ENCODE data around the gene LILRA6.
"Not testable (repeated sequence)": the region's sequence is repeated elsewhere in the genome, so short reads cannot be mapped to it uniquely, and the experiment has no call there.

DNA sequence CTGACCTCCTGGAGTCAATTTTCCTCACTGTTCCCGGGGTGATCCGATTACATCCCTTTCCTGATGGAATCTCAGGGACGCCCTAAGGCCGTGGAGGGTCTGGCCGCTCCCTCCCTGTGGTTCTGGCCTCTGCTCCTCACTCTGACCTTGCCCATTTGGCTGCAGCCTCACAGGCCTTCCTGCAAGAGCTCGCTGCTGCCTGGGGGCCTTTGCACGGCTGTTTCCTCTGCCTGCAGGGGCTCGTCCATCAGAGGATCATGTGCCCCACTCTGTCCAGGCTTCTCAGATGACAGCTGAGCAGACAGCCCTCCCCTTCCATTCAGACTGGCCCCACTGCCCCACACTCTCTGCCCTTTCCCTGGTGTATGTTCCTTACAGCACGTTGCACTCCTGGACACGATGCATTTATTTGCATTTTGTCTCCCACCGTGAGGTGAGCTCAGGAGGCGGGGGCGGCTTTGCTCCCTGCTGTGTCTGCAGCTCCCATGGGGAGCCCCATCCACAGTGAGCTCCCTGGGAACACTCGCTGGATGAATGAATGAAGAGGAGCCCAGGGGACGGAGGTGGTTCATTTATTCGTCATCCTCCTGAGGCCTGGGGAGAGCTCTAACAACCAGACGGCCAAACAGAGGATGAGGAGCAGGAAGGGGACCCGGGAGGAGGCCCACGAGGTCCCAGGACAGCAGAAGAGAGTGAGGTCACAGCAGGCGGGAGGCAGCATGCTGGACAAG lies 24.9 kb downstream of the LILRA6 start:
- TF ChIP-seq POLR2A (IDR thresholded peaks at IDR 0.05): not testable (repeated sequence)
- TF ChIP-seq, protein P1, sequence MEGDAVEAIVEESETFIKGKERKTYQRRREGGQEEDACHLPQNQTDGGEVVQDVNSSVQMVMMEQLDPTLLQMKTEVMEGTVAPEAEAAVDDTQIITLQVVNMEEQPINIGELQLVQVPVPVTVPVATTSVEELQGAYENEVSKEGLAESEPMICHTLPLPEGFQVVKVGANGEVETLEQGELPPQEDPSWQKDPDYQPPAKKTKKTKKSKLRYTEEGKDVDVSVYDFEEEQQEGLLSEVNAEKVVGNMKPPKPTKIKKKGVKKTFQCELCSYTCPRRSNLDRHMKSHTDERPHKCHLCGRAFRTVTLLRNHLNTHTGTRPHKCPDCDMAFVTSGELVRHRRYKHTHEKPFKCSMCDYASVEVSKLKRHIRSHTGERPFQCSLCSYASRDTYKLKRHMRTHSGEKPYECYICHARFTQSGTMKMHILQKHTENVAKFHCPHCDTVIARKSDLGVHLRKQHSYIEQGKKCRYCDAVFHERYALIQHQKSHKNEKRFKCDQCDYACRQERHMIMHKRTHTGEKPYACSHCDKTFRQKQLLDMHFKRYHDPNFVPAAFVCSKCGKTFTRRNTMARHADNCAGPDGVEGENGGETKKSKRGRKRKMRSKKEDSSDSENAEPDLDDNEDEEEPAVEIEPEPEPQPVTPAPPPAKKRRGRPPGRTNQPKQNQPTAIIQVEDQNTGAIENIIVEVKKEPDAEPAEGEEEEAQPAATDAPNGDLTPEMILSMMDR (IDR thresholded peaks at IDR 0.05): not testable (repeated sequence)
